ENCODE measurements around the gene ARL4A. TPM values are rescaled to one million over a fixed set of nuclear protein-coding genes. Genes with fewer than 3 reads are reported as not detected.

The ARL4A gene
- total RNA-seq, 4 donors from 2014 or later: 38.5 to 89.7 (median 72.7) TPM

- Histone ChIP-seq H3K4me3 (no peak overlapping the region), H3K27ac (no peak overlapping the region), H3K4me1 (no peaks in the 10 kb centered on the region), H3K27me3 (no peaks in the 10 kb centered on the region), H3K36me3 (no peaks in the 10 kb centered on the region), H3K9me3 (no peaks in the 10 kb centered on the region)
- TF ChIP-seq, protein P1, sequence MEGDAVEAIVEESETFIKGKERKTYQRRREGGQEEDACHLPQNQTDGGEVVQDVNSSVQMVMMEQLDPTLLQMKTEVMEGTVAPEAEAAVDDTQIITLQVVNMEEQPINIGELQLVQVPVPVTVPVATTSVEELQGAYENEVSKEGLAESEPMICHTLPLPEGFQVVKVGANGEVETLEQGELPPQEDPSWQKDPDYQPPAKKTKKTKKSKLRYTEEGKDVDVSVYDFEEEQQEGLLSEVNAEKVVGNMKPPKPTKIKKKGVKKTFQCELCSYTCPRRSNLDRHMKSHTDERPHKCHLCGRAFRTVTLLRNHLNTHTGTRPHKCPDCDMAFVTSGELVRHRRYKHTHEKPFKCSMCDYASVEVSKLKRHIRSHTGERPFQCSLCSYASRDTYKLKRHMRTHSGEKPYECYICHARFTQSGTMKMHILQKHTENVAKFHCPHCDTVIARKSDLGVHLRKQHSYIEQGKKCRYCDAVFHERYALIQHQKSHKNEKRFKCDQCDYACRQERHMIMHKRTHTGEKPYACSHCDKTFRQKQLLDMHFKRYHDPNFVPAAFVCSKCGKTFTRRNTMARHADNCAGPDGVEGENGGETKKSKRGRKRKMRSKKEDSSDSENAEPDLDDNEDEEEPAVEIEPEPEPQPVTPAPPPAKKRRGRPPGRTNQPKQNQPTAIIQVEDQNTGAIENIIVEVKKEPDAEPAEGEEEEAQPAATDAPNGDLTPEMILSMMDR (IDR thresholded peaks at IDR 0.05): no peak
- TF ChIP-seq POLR2A (IDR thresholded peaks at IDR 0.05): no peak
- intact Hi-C loops (cut with DNase I; ENCODE audit: low total_unique reads): loop anchor here (10.0 kb wide), 1 partner anchor 619 kb away; no protein-coding TSS in a partner anchor
- DNase-seq: no peak
Measured at GRCh38 chr7:12646139-12646538, 41.3 kb upstream of the ARL4A start.

- intact Hi-C loops (cut with DNase I; ENCODE audit: low total_unique reads): loop anchor here (10.0 kb wide), 1 partner anchor 617 kb away; no protein-coding TSS in a partner anchor
- Histone ChIP-seq H3K4me1 (no peaks in the 10 kb centered on the region), H3K4me3 (no peak overlapping the region), H3K9me3 (no peaks in the 10 kb centered on the region), H3K27ac (no peak overlapping the region), H3K27me3 (no peaks in the 10 kb centered on the region), H3K36me3 (no peaks in the 10 kb centered on the region)
- TF ChIP-seq, protein P1 (IDR thresholded peaks at IDR 0.05): no peak
- no peak for DNase-seq
Measured at GRCh38 chr7:12647364-12648219, 39.8 kb upstream of the ARL4A start.

- no peak for DNase-seq
- TF ChIP-seq, protein P1 (IDR thresholded peaks at IDR 0.05): no peak
- TF ChIP-seq POLR2A (IDR thresholded peaks at IDR 0.05): no peak
- Histone ChIP-seq H3K9me3 (no peaks in the 10 kb centered on the region), H3K4me1 (no peaks in the 10 kb centered on the region), H3K4me3 (no peak overlapping the region), H3K27ac (no peak overlapping the region), H3K36me3 (no peaks in the 10 kb centered on the region), H3K27me3 (no peaks in the 10 kb centered on the region)
- intact Hi-C loops (cut with DNase I; ENCODE audit: low total_unique reads): loop anchor here (10.0 kb wide), 1 partner anchor 616 kb away; no protein-coding TSS in a partner anchor
Measured at GRCh38 chr7:12648704-12649261, 38.6 kb upstream of the ARL4A start.

DNA sequence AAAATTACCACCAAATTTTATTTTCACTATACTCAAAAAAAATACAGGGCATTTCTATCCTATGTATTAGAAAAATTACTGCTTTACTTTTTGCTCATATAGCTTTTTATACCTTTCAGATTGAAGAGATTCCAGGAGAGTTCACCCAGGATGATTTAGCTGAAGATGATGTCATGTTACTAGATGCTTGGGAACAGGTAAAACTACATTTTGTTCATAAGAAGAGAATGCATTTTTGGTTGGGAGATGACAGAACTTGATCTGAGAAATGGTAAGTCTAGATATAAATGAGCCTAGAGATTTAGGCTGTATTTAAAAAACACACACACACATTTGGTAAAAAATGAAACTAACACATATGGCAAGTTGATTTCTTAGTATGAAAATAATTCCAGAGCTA, 38.1 kb upstream of the ARL4A start:
- intact Hi-C loops (cut with DNase I; ENCODE audit: low total_unique reads): loop anchor here (10.0 kb wide), 1 partner anchor 615 kb away; no protein-coding TSS in a partner anchor
- no peak overlapping the region for H3K27ac ChIP-seq
- TF ChIP-seq POLR2A (IDR thresholded peaks at IDR 0.05): no peak
- TF ChIP-seq, protein P1 (IDR thresholded peaks at IDR 0.05): no peak
- no peaks in the 10 kb centered on the region for H3K36me3 ChIP-seq
- H3K4me3 ChIP-seq: no peak overlapping the region
- DNase-seq: no peak
- H3K9me3 ChIP-seq: no peaks in the 10 kb centered on the region
- no peaks in the 10 kb centered on the region for H3K27me3 ChIP-seq
- H3K4me1 ChIP-seq: no peaks in the 10 kb centered on the region

GRCh38 chr7:12650080-12650479, 37.4 kb upstream of the ARL4A start:
- intact Hi-C loops (cut with DNase I; ENCODE audit: low total_unique reads): no loop called here
- Histone ChIP-seq H3K36me3 (no peaks in the 10 kb centered on the region), H3K27ac (no peak overlapping the region), H3K27me3 (no peaks in the 10 kb centered on the region), H3K4me1 (no peaks in the 10 kb centered on the region), H3K4me3 (no peak overlapping the region), H3K9me3 (no peaks in the 10 kb centered on the region)
- TF ChIP-seq POLR2A (IDR thresholded peaks at IDR 0.05): no peak
- TF ChIP-seq, protein P1 (IDR thresholded peaks at IDR 0.05): no peak
- DNase-seq: no peak
